ENCODE data around the gene SPTBN4.

DNA sequence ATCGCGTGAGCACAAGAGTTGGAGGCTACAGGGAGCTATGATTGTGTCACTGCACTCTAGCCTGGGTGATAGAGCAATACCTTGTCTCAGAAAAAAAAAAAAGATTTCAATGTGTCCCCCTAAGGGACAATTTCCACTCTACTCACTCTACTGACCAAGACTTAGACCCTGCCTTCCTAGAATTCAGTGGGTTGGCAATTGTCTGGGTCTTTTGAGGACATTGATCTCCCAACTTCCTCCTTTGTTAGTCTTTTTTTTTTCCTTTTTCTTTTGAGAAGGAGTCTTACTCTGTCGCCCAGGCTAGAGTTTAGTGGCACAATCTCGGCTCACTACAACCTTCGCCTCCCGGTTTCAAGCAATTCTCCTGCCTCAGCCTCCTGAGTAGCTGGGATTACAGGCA, 2.2 kb downstream of the SPTBN4 start:
- no peak for TF ChIP-seq CTCF (IDR thresholded peaks at IDR 0.05)
- TF ChIP-seq POLR2A (IDR thresholded peaks at IDR 0.05) = no peak

All from body of pancreas (tissue), 4 donors.